Measurements from ENCODE around the gene ATAD1.

Gene ATAD1

GRCh38 chr10:87715552-87716347 lies 102.3 kb downstream of the ATAD1 start:
- no peak for DNase-seq (ENCODE audit: low read depth in 3 of 3)

- no peak for DNase-seq (ENCODE audit: low read depth in 3 of 3)
These were observed 104.3 kb downstream of the ATAD1 start for GRCh38 chr10:87713707-87714106.

- DNase-seq (ENCODE audit: low read depth in 3 of 3) = no peak
These were observed 105.0 kb downstream of the ATAD1 start for GRCh38 chr10:87712913-87713616.

- DNase-seq (ENCODE audit: low read depth in 3 of 3) = no peak
These were observed 110.8 kb downstream of the ATAD1 start for GRCh38 chr10:87707254-87707653.

- no peak for DNase-seq (ENCODE audit: low read depth in 3 of 3)
These were observed 111.3 kb downstream of the ATAD1 start for GRCh38 chr10:87706731-87707130.

- no peak for DNase-seq (ENCODE audit: low read depth in 3 of 3)
These were observed 112.7 kb downstream of the ATAD1 start for GRCh38 chr10:87705339-87705738.

- DNase-seq (ENCODE audit: low read depth in 3 of 3) = no peak
These were observed 114.3 kb downstream of the ATAD1 start for GRCh38 chr10:87703771-87704170.

- no peak for DNase-seq (ENCODE audit: low read depth in 3 of 3)
These were observed 115.1 kb downstream of the ATAD1 start for GRCh38 chr10:87702973-87703294.

- DNase-seq (ENCODE audit: low read depth in 3 of 3) = no peak
These were observed 115.6 kb downstream of the ATAD1 start for GRCh38 chr10:87702260-87702972.
